ENCODE data around the gene MYT1.
"Not testable (repeated sequence)": the region's sequence is repeated elsewhere in the genome, so short reads cannot be mapped to it uniquely, and the experiment has no call there.

Gene MYT1

GRCh38 chr20:64164123-64164836 lies at the start of gene MYT1:
Gene MYT1, plus strand, starts transcription at chr20:64164452. Its CDS starts 34,410 bp downstream, at chr20:64198862.
- TF ChIP-seq GATA1 (IDR thresholded peaks at IDR 0.05; ENCODE audit: low read depth, low read length) (no peak), POLR2A (IDR thresholded peaks at IDR 0.05; ENCODE audit: low read length) (no peak)
- DNase-seq = no peak

GRCh38 chr20:64115171-64115911 lies 48.9 kb upstream of the MYT1 start:
- DNase-seq = no peak
- no peak for TF ChIP-seq POLR2A (IDR thresholded peaks at IDR 0.05; ENCODE audit: low read length)
- TF ChIP-seq GATA1 (IDR thresholded peaks at IDR 0.05; ENCODE audit: low read depth, low read length) = no peak

- TF ChIP-seq POLR2A (IDR thresholded peaks at IDR 0.05; ENCODE audit: low read length) (no peak), GATA1 (IDR thresholded peaks at IDR 0.05; ENCODE audit: low read depth, low read length) (no peak)
- no peak for DNase-seq
These were observed 48.2 kb upstream of the MYT1 start for GRCh38 chr20:64116016-64116415.

- DNase-seq = no peak
- TF ChIP-seq POLR2A (IDR thresholded peaks at IDR 0.05; ENCODE audit: low read length) = no peak
- no peak for TF ChIP-seq GATA1 (IDR thresholded peaks at IDR 0.05; ENCODE audit: low read depth, low read length)
These were observed 47.5 kb upstream of the MYT1 start for GRCh38 chr20:64116541-64117431.

GRCh38 chr20:64117432-64117777 lies 46.8 kb upstream of the MYT1 start:
- not testable (repeated sequence) for DNase-seq

- no peak for DNase-seq
These were observed 45.0 kb upstream of the MYT1 start for GRCh38 chr20:64119301-64119680.

GRCh38 chr20:64119681-64120341 lies 44.4 kb upstream of the MYT1 start:
- no peak for DNase-seq
- TF ChIP-seq GATA1 (IDR thresholded peaks at IDR 0.05; ENCODE audit: low read depth, low read length) (no peak), POLR2A (IDR thresholded peaks at IDR 0.05; ENCODE audit: low read length) (no peak)

More at GRCh38 chr20:64119301-64119680, 45.0 kb upstream of the MYT1 start:
- TF ChIP-seq POLR2A (IDR thresholded peaks at IDR 0.05; ENCODE audit: low read length) (no peak), GATA1 (IDR thresholded peaks at IDR 0.05; ENCODE audit: low read depth, low read length) (no peak)

GRCh38 chr20:64121586-64121985 lies 42.7 kb upstream of the MYT1 start:
- no peak for TF ChIP-seq GATA1 (IDR thresholded peaks at IDR 0.05; ENCODE audit: low read depth, low read length)
- TF ChIP-seq POLR2A (IDR thresholded peaks at IDR 0.05; ENCODE audit: low read length) = no peak
- DNase-seq = no peak

- not testable (repeated sequence) for DNase-seq
These were observed 41.3 kb upstream of the MYT1 start for GRCh38 chr20:64122927-64123326.

- DNase-seq = not testable (repeated sequence)
These were observed 40.7 kb upstream of the MYT1 start for GRCh38 chr20:64123517-64123916.

- TF ChIP-seq GATA1 (IDR thresholded peaks at IDR 0.05; ENCODE audit: low read depth, low read length) (no peak), POLR2A (IDR thresholded peaks at IDR 0.05; ENCODE audit: low read length) (no peak)
- no peak for DNase-seq
These were observed 35.0 kb upstream of the MYT1 start for GRCh38 chr20:64129146-64129782.

GRCh38 chr20:64130271-64130670 lies 34.0 kb upstream of the MYT1 start:
- no peak for DNase-seq
- TF ChIP-seq POLR2A (IDR thresholded peaks at IDR 0.05; ENCODE audit: low read length) (no peak), GATA1 (IDR thresholded peaks at IDR 0.05; ENCODE audit: low read depth, low read length) (no peak)

- no peak for TF ChIP-seq POLR2A (IDR thresholded peaks at IDR 0.05; ENCODE audit: low read length)
- TF ChIP-seq GATA1 (IDR thresholded peaks at IDR 0.05; ENCODE audit: low read depth, low read length) = no peak
- no peak for DNase-seq
These were observed 33.4 kb upstream of the MYT1 start for GRCh38 chr20:64130876-64131275.

- peak; percentile 20 to 26 for DNase-seq
These were observed 32.8 kb upstream of the MYT1 start for GRCh38 chr20:64131406-64131805.

More at GRCh38 chr20:64131406-64131805, 32.8 kb upstream of the MYT1 start:
- no peak for TF ChIP-seq POLR2A (IDR thresholded peaks at IDR 0.05; ENCODE audit: low read length)
- TF ChIP-seq GATA1 (IDR thresholded peaks at IDR 0.05; ENCODE audit: low read depth, low read length) = no peak

All from erythroblast (primary cell).